SK-N-SH treated with all-trans-retinoic acid at 6 μM for 48 hours (cell line): Measurements from ENCODE around the gene CDH4.

ENCODE experiments used
- ATAC-seq: fragments of 200-7000 bp; cut with Tn5 transposase; 3 replicates; pipeline ENCODE4 v1.9.1; 2020; ENCODE audit warnings: mild to moderate bottlenecking, moderate library complexity
- ARNTL ChIP-seq: fragments of 450-650 bp; formaldehyde crosslinking; IDR thresholded peaks from 2 replicates; pipeline ENCODE4 v1.5.0; 2020; ENCODE audit warnings: low read depth, mild to moderate bottlenecking, moderate library complexity, borderline replicate concordance
- BACH2 ChIP-seq: fragments of 250-450 bp; sonication (Bioruptor Pico); IDR thresholded peaks from 2 replicates; pipeline ENCODE4 v1.9.0; 2021; ENCODE audit warnings: mild to moderate bottlenecking, borderline replicate concordance
- CREB5 ChIP-seq: fragments of 250-450 bp; sonication (Bioruptor Pico); IDR thresholded peaks from 2 replicates; pipeline ENCODE4 v1.5.1; 2020; ENCODE audit warnings: low read depth, mild to moderate bottlenecking, moderate library complexity
- CSDC2 ChIP-seq: fragments of 250-450 bp; sonication (Bioruptor Pico); IDR thresholded peaks from 2 replicates; pipeline ENCODE4 v1.5.0; 2020; ENCODE audit warnings: mild to moderate bottlenecking, moderate library complexity
- CSRNP3 ChIP-seq: fragments of 250-450 bp; sonication (Bioruptor Pico); IDR thresholded peaks from 2 replicates; pipeline ENCODE4 v1.5.1; 2021; ENCODE audit warnings: mild to moderate bottlenecking, moderate library complexity
- ESRRG ChIP-seq: fragments of 250-450 bp; sonication (Bioruptor Pico); IDR thresholded peaks from 2 replicates; pipeline ENCODE4 v1.6.1; 2021; ENCODE audit warnings: mild to moderate bottlenecking
- GLIS3 ChIP-seq: fragments of 250-450 bp; sonication (Bioruptor Pico); IDR thresholded peaks from 2 replicates; pipeline ENCODE4 v1.5.0; 2020; ENCODE audit warnings: mild to moderate bottlenecking, moderate library complexity
- ISL1 ChIP-seq: fragments of 250-450 bp; sonication (Bioruptor Pico); IDR thresholded peaks from 2 replicates; pipeline ENCODE4 v2.1.2; 2022; ENCODE audit warnings: mild to moderate bottlenecking, moderate library complexity
- OSR1 ChIP-seq: fragments of 250-450 bp; sonication (Bioruptor Pico); IDR thresholded peaks from 2 replicates; pipeline ENCODE4 v1.8.0; 2022; ENCODE audit warnings: moderate library complexity, mild to moderate bottlenecking, inconsistent platforms
- PATZ1 ChIP-seq: fragments of 250-450 bp; sonication (Bioruptor Pico); IDR thresholded peaks from 2 replicates; pipeline ENCODE4 v1.8.0; 2020; ENCODE audit warnings: mild to moderate bottlenecking, moderate library complexity, borderline replicate concordance
- POU6F1 ChIP-seq: fragments of 250-450 bp; sonication (Bioruptor Pico); IDR thresholded peaks from 2 replicates; pipeline ENCODE4 v1.8.0; 2021; ENCODE audit warnings: low read depth, mild to moderate bottlenecking, moderate library complexity, borderline replicate concordance
- PPARA ChIP-seq: fragments of 250-450 bp; sonication (Bioruptor Pico); IDR thresholded peaks from 2 replicates; pipeline ENCODE4 v1.5.0; 2020; ENCODE audit warnings: mild to moderate bottlenecking, borderline replicate concordance
- RARB ChIP-seq: fragments of 250-450 bp; sonication (Bioruptor Pico); IDR thresholded peaks from 2 replicates; pipeline ENCODE4 v1.8.0; 2021; ENCODE audit warnings: mild to moderate bottlenecking, moderate library complexity
- SNAI2 ChIP-seq: fragments of 250-450 bp; sonication (Bioruptor Pico); IDR thresholded peaks from 2 replicates; pipeline ENCODE4 v1.5.0; 2020; ENCODE audit warnings: mild to moderate bottlenecking, moderate library complexity
- TCF4 ChIP-seq: fragments of 250-450 bp; sonication (Bioruptor Pico); IDR thresholded peaks from 2 replicates; pipeline ENCODE4 v1.8.0; 2021; ENCODE audit warnings: mild to moderate bottlenecking, moderate library complexity, borderline replicate concordance
- TOX ChIP-seq: fragments of 250-450 bp; sonication (Bioruptor Pico); IDR thresholded peaks from 2 replicates; pipeline ENCODE4 v1.8.0; 2021; ENCODE audit warnings: mild to moderate bottlenecking, moderate library complexity, borderline replicate concordance
- TSHZ2 ChIP-seq: fragments of 250-450 bp; sonication (Bioruptor Pico); IDR thresholded peaks from 2 replicates; pipeline ENCODE4 v1.5.0; 2020; ENCODE audit warnings: mild to moderate bottlenecking, moderate library complexity
- ZC3H10 ChIP-seq: fragments of 250-450 bp; sonication (Bioruptor Pico); IDR thresholded peaks from 2 replicates; pipeline ENCODE4 v1.5.1; 2021; ENCODE audit warnings: mild to moderate bottlenecking, moderate library complexity
- ZFP3 ChIP-seq: fragments of 250-450 bp; sonication (Bioruptor Pico); IDR thresholded peaks from 2 replicates; pipeline ENCODE4 v1.5.0; 2020; ENCODE audit warnings: mild to moderate bottlenecking, moderate library complexity
- ZFP30 ChIP-seq: fragments of 450-650 bp; formaldehyde crosslinking; IDR thresholded peaks from 2 replicates; pipeline ENCODE4 v1.5.0; 2022; ENCODE audit warnings: mild to moderate bottlenecking, moderate library complexity
- ZNF565 ChIP-seq: fragments of 450-650 bp; formaldehyde crosslinking; conservative IDR thresholded peaks from 2 replicates; pipeline ENCODE4 v1.5.0; 2020; ENCODE audit warnings: low read depth, mild to moderate bottlenecking, moderate library complexity
- ZNF70 ChIP-seq: fragments of 450-650 bp; formaldehyde crosslinking; IDR thresholded peaks from 2 replicates; pipeline ENCODE4 v1.5.0; 2020; ENCODE audit warnings: mild to moderate bottlenecking, moderate library complexity
- ZNF8 ChIP-seq: fragments of 450-650 bp; formaldehyde crosslinking; IDR thresholded peaks from 2 replicates; pipeline ENCODE4 v1.5.0; 2020; ENCODE audit warnings: mild to moderate bottlenecking, moderate library complexity

Gene CDH4

GRCh38 chr20:61621035-61621730 lies 369.1 kb downstream of the CDH4 start (continued):
- TF ChIP-seq CREB5, result no peak

- TF ChIP-seq PPARA (CRISPR knock-in tag), result no peak
- TF ChIP-seq POU6F1 (CRISPR knock-in tag), result no peak
- no peak for TF ChIP-seq RARB
- ATAC-seq, result no peak
These were observed 369.8 kb downstream of the CDH4 start for GRCh38 chr20:61621852-61622251.

GRCh38 chr20:61623451-61623850 lies 371.4 kb downstream of the CDH4 start:
- TF ChIP-seq ZNF8 (CRISPR knock-in tag) (no peak), ZFP30 (CRISPR knock-in tag) (no peak), CSRNP3 (CRISPR knock-in tag) (no peak), ZNF70 (CRISPR knock-in tag) (no peak), ZNF565 (no peak), GLIS3 (CRISPR knock-in tag) (no peak), PATZ1 (CRISPR knock-in tag) (no peak), ZFP3 (no peak), ISL1 (CRISPR knock-in tag) (no peak), CSDC2 (CRISPR knock-in tag) (no peak), POU6F1 (CRISPR knock-in tag) (no peak), ARNTL (CRISPR knock-in tag) (no peak), SNAI2 (CRISPR knock-in tag) (no peak), PPARA (CRISPR knock-in tag) (no peak), ESRRG (CRISPR knock-in tag) (no peak), TOX (no peak), OSR1 (CRISPR knock-in tag) (no peak)
- no peak for ATAC-seq

- ATAC-seq, result no peak
- no peak for TF ChIP-seq GLIS3 (CRISPR knock-in tag)
- no peak for TF ChIP-seq RARB
- TF ChIP-seq OSR1 (CRISPR knock-in tag), result no peak
- TF ChIP-seq CSRNP3 (CRISPR knock-in tag), result no peak
- no peak for TF ChIP-seq TSHZ2 (CRISPR knock-in tag)
- no peak for TF ChIP-seq ZC3H10 (CRISPR knock-in tag)
- TF ChIP-seq TCF4, result no peak
- TF ChIP-seq BACH2 (CRISPR knock-in tag), result no peak
- TF ChIP-seq TOX, result no peak
- no peak for TF ChIP-seq POU6F1 (CRISPR knock-in tag)
- no peak for TF ChIP-seq ARNTL (CRISPR knock-in tag)
These were observed 373.2 kb downstream of the CDH4 start for GRCh38 chr20:61625246-61625645.
